ENCODE data around the gene KRTAP13-2. TPM values are rescaled to one million over a fixed set of nuclear protein-coding genes. Genes with fewer than 3 reads are reported as not detected.

The KRTAP13-2 gene
- total and polyA plus RNA-seq, 10 of the 15 experiments (the other 5 are each of a cell fraction or from before 2014, with no cell fraction given): not detected

DNA sequence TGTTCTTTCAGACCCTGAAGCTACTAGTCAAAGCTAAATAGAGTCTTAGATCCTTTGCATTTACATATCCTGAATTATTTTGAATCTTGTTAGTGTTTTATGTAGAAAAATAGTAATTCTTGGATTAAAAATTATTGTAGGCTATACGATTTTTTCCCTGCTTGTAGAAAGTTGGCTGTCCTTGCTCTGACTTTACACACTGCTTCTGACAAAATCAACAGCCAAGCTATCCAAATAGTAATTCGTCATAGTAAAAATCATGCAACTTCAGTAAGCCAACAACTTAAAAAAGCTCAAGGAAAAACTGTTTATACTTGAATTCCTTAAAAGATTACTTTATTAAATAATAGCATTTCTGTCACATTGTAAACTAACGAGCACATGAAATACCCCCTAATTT, 16.2 kb downstream of the KRTAP13-2 start:
- CTCF ChIA-PET: no interaction called here
- RAD21 ChIA-PET (ENCODE audit: unreplicated experiment): no interaction called here
- Histone ChIP-seq H3K79me2 (ENCODE audit: control insufficient read depth, insufficient read depth, low read length) (no peaks in the 10 kb centered on the region), H3K9ac (ENCODE audit: control insufficient read depth, insufficient read depth, low read length) (no peak overlapping the region), H4K20me1 (ENCODE audit: control insufficient read depth, insufficient read depth) (no peaks in the 10 kb centered on the region), H3K4me3 (no peak overlapping the region), H3K9me3 (replicated peaks; ENCODE audit: control insufficient read depth, insufficient read depth, low read length) (no peaks in the 10 kb centered on the region), H3K4me1 (ENCODE audit: control insufficient read depth, insufficient read depth, low read length) (no peaks in the 10 kb centered on the region), H3K27ac (ENCODE audit: control insufficient read depth, insufficient read depth) (no peak overlapping the region), H3K36me3 (ENCODE audit: control insufficient read depth in 2 of 2, insufficient read depth in 2 of 2, low read length in 1 of 2) (no peaks in the 10 kb centered on the region), H3K4me2 (ENCODE audit: control insufficient read depth, insufficient read depth) (no peak overlapping the region), H3K27me3 (replicated peaks in 1 of 2; ENCODE audit: control insufficient read depth in 2 of 2, insufficient read depth in 2 of 2, low read length in 1 of 2) (no peaks in the 10 kb centered on the region), H2AFZ (ENCODE audit: control insufficient read depth, low read depth, low read length) (no peak overlapping the region)
- no TSS peak for BruUV-seq (replicated peaks)
- ATAC-seq (no peak), DNase-seq (ENCODE audit: low read depth, low spot score) (no peak), FAIRE-seq (no peak)
- intact Hi-C loops (cut with micrococcal nuclease; ENCODE audit: unreplicated experiment) (no loop called here), in situ Hi-C loops (cut with MboI) (no loop called here)
- TF ChIP-seq ZNF384 (IDR thresholded peaks at IDR 0.05; ENCODE audit: borderline replicate concordance, low read depth, low read length) (no peak), JUND (IDR thresholded peaks at IDR 0.05; ENCODE audit: low read depth, low read length) (no peak), YBX1 (IDR thresholded peaks at IDR 0.05) (no peak)
- 1% methylated on average over 3 of the region's 3 CpGs for WGBS (ENCODE audit: insufficient coverage, insufficient replicate concordance, low lambda C conversion rate, missing lambda C conversion rate)
- POLR2A ChIA-PET: no interaction called here
- SMC1A ChIA-PET (ENCODE audit: uncharacterized antibody, unreplicated experiment): no interaction called here

DNA sequence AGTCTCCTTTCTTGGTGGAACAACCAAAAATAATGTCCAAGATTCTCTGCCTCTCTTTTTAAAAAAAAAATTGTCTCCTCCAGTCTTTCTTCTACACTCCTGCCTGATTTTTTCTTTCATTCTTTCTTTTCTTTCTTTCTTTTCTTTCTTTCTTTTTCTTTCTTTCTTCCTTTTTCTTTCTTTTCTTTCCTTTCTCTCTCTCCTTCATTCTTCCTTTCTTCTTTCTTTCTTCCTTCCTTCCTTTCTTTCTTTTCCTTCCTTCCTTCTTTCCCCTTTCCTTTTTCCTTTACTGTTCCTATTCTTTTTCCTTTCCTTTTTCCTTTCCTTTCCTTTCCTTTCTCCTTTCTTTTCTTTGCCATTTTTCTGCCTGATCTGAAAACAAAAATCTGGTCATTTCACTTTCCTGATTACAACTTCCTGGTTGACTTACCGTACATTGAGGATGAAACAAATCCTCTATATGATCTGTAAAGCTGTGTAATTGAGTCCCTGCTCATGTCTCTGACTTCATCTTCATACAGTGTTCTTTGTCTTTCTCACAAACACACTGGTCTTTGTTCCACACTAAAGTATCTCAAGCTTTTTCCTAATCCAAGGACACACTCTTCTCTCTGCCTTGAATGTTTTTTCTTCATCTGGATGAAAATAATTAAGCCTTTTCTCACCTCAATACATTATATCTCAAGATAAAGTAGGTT, 17.6 kb downstream of the KRTAP13-2 start:
- CTCF ChIA-PET: no interaction called here
- WGBS (ENCODE audit: insufficient coverage, insufficient replicate concordance, low lambda C conversion rate, missing lambda C conversion rate): 7% methylated on average over 1 of the region's 1 CpG
- no peaks in the 10 kb centered on the region for H3K36me3 ChIP-seq (ENCODE audit: control insufficient read depth in 2 of 2, insufficient read depth in 2 of 2, low read length in 1 of 2)
- H2AFZ ChIP-seq (ENCODE audit: control insufficient read depth, low read depth, low read length): no peak overlapping the region
- H4K20me1 ChIP-seq (ENCODE audit: control insufficient read depth, insufficient read depth): no peaks in the 10 kb centered on the region
- RAD21 ChIA-PET (ENCODE audit: unreplicated experiment): no interaction called here
- H3K4me3 ChIP-seq: no peak overlapping the region
- no peaks in the 10 kb centered on the region for H3K4me1 ChIP-seq (ENCODE audit: control insufficient read depth, insufficient read depth, low read length)
- BruUV-seq (replicated peaks): no TSS peak
- no peak for FAIRE-seq
- H3K9ac ChIP-seq (ENCODE audit: control insufficient read depth, insufficient read depth, low read length): no peak overlapping the region
- no peaks in the 10 kb centered on the region for H3K79me2 ChIP-seq (ENCODE audit: control insufficient read depth, insufficient read depth, low read length)
- SMC1A ChIA-PET (ENCODE audit: uncharacterized antibody, unreplicated experiment): no interaction called here
- no peak for ATAC-seq
- intact Hi-C loops (cut with micrococcal nuclease; ENCODE audit: unreplicated experiment): no loop called here
- in situ Hi-C loops (cut with MboI): no loop called here
- no peak overlapping the region for H3K27ac ChIP-seq (ENCODE audit: control insufficient read depth, insufficient read depth)
- H3K9me3 ChIP-seq (replicated peaks; ENCODE audit: control insufficient read depth, insufficient read depth, low read length): no peaks in the 10 kb centered on the region
- H3K27me3 ChIP-seq (replicated peaks in 1 of 2; ENCODE audit: control insufficient read depth in 2 of 2, insufficient read depth in 2 of 2, low read length in 1 of 2): no peaks in the 10 kb centered on the region
- no peak overlapping the region for H3K4me2 ChIP-seq (ENCODE audit: control insufficient read depth, insufficient read depth)
- TF ChIP-seq SREBF2 (IDR thresholded peaks at IDR 0.05; ENCODE audit: low read length): no peak
- no peak for TF ChIP-seq EZH2 (IDR thresholded peaks at IDR 0.05; ENCODE audit: borderline replicate concordance, control insufficient read depth, low read depth, low read length)
- no peak for TF ChIP-seq PAX8 (IDR thresholded peaks at IDR 0.05)
- TF ChIP-seq PML (IDR thresholded peaks at IDR 0.05; ENCODE audit: low read length): no peak
- TF ChIP-seq SMAD5 (IDR thresholded peaks at IDR 0.05; ENCODE audit: low read depth): no peak
- no peak for TF ChIP-seq SMAD1 (IDR thresholded peaks at IDR 0.05; ENCODE audit: low read depth, partially characterized antibody)
- TF ChIP-seq, protein P1, sequence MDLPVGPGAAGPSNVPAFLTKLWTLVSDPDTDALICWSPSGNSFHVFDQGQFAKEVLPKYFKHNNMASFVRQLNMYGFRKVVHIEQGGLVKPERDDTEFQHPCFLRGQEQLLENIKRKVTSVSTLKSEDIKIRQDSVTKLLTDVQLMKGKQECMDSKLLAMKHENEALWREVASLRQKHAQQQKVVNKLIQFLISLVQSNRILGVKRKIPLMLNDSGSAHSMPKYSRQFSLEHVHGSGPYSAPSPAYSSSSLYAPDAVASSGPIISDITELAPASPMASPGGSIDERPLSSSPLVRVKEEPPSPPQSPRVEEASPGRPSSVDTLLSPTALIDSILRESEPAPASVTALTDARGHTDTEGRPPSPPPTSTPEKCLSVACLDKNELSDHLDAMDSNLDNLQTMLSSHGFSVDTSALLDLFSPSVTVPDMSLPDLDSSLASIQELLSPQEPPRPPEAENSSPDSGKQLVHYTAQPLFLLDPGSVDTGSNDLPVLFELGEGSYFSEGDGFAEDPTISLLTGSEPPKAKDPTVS (IDR thresholded peaks at IDR 0.05; ENCODE audit: low read depth, low read length): no peak
- TF ChIP-seq ASH2L (IDR thresholded peaks at IDR 0.05; ENCODE audit: borderline replicate concordance, low read depth): no peak
- no peak for TF ChIP-seq JUNB (IDR thresholded peaks at IDR 0.05)
- POLR2A ChIA-PET: no interaction called here
- DNase-seq (ENCODE audit: low read depth, low spot score): no peak
